Activated CD4-positive, alpha-beta T cell treated with anti-CD3 and anti-CD28 coated beads, Interleukin-2, amount 10 ng/mL, durations not matched to agents 7 days and 5 days (primary cell): Measurements from ENCODE around the gene DBN1. TPM values are rescaled to one million over a fixed set of nuclear protein-coding genes. Genes with fewer than 3 reads are reported as not detected.
A peak's percentile ranks its signal among the peaks of the same experiment; 100 is the strongest.

Experiments used
- CTCF ChIA-PET: fragments of 350-600 bp; sonication (Branson Sonifier 250); formaldehyde crosslinking; loops from one replicate; lab custom pipeline; 2021; ENCODE audit warnings: antibody characterized with exemption; lab: Charles Lee
- POLR2A ChIA-PET: fragments of 350-600 bp; sonication (Branson Sonifier 250); formaldehyde crosslinking; loops from one replicate; lab custom pipeline; 2021; ENCODE audit warnings: antibody characterized with exemption; lab: Charles Lee
- DNase-seq: peaks from one replicate; pipeline ENCODE4 v3.0.0-alpha.2; 2020
- H3K27ac Mint-ChIP-seq: one replicate; pipeline ENCODE4 v1.8.0; 2021; ENCODE audit warnings: mild to moderate bottlenecking, moderate library complexity, mixed read lengths
- H3K27me3 Mint-ChIP-seq: one replicate; pipeline ENCODE4 v1.8.0; 2021; ENCODE audit warnings: mixed read lengths
- H3K36me3 Mint-ChIP-seq: one replicate; pipeline ENCODE4 v1.8.0; 2021; ENCODE audit warnings: low read depth, mixed read lengths
- H3K4me1 Mint-ChIP-seq: one replicate; pipeline ENCODE4 v1.8.0; 2021; ENCODE audit warnings: mixed read lengths
- H3K4me3 Mint-ChIP-seq: one replicate; pipeline ENCODE4 v1.8.0; 2021; ENCODE audit warnings: mild to moderate bottlenecking, moderate library complexity, mixed read lengths
- H3K9me3 Mint-ChIP-seq: one replicate; pipeline ENCODE4 v1.8.0; 2021; ENCODE audit warnings: mixed read lengths
- total RNA-seq, 2 experiments: library from RNA; stranded (reverse); gene quantifications; one replicate each; pipeline ENCODE4 v1.2.3, GENCODE V29; 2021

The DBN1 gene
- total RNA-seq, 2 experiments from 2014 or later, result 4.2 to 4.8 TPM

DNA sequence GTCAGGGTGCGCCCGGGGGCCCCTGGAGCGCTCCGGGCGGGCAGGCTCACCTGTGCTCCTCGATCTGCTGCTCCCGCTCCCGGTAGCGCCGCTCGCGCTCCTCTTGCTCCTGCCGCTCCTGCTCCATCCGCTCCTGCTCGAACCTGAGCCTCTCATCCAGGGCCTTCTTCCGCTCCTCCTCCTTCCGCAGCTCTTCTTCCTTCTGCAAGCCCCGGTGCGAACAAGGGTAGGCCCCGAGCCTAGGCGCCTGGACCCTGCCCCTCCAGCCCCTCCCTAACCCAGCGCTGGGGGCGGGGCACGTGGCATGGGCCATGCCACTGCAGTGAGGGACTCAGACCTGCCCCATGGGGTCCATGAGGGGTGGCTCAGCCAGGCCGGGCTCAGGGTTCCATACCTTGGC lies 6.6 kb downstream of the DBN1 start:
- Mint-ChIP-seq H3K4me3 (no peak overlapping the region), H3K9me3 (no peaks in the 10 kb centered on the region), H3K27me3 (no peaks in the 10 kb centered on the region), H3K27ac (no peak overlapping the region), H3K36me3 (no peaks in the 10 kb centered on the region), H3K4me1 (peaks cover 14% of the 10 kb centered on the region)
- no peak for DNase-seq
- ChIA-PET CTCF (interaction anchor here (1.2 to 46.8 kb wide), 2 partner anchors 11 to 58 kb away, joined by 3 to 1643 read pairs; partner anchors contain the start of genes F12, GRK6, PFN3 and SLC34A1), POLR2A (interaction anchor here (0.7 kb wide), 1 partner anchor 14 kb away, joined by 3 read pairs; no protein-coding TSS in a partner anchor)

DNA sequence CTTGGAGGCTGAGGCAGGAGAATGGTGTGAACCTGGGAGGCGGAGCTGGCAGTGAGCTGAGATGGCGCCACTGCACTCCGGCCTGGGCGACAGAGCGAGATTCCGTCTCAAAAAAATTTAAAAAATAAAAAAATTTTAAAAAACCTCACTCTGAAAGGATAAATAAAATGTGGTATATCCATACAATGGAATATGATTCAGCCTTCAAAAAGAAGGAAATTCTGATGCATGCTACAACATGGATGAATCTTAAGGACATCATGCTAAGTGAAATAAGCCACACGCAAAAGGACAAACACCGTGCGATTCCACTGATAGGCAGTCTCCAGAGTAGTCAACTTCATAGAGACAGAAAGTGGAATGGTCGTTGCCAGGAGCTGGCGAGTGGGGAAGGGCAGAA lies 8.4 kb downstream of the DBN1 start:
- CTCF ChIA-PET, result interaction anchor here (1.1 to 46.8 kb wide), 5 partner anchors 8 to 156 kb away, joined by 4 to 1643 read pairs (median 5); partner anchors contain the start of genes F12, GRK6, PFN3 and SLC34A1
- no peak overlapping the region for H3K4me3 Mint-ChIP-seq
- no peak overlapping the region for H3K27ac Mint-ChIP-seq
- no peaks in the 10 kb centered on the region for H3K27me3 Mint-ChIP-seq
- no peak for DNase-seq
- POLR2A ChIA-PET, result no interaction called here
- no peaks in the 10 kb centered on the region for H3K9me3 Mint-ChIP-seq
- H3K36me3 Mint-ChIP-seq, result no peaks in the 10 kb centered on the region
- H3K4me1 Mint-ChIP-seq, result peaks cover 17% of the 10 kb centered on the region

DNA sequence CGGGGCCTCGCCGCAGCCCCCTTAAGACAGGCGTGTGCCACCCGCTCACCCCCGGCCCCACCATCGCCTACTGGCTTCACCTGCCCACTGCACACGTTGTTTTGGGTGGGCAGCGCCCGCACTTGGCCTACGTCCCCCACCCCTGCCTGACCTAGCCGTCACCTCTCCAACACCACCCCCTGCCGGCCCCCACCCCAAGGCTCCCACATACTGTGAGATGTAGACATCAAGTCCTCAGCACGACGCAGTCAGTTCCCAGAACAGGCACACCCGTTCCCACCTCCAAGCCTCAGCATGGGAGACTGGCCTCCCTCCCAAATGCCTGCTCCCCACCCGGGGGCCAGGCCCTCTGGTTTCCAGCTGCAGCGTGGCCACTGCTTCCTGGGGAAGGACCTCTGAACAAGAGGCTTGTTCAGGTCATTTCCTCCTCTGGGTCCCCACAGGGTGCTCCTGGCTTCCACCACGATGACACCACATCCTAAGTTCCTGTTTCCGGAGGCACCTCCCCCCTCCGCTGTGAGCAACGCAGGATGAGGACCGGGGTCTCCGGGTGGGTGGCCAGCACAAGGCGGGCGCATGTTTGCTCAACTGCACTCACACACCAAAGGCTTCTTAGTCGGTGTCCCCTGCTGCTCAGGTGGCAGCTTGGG lies 11.3 kb downstream of the DBN1 start:
- ChIA-PET CTCF (interaction anchor here (0.5 to 46.8 kb wide), 5 partner anchors 10 to 993 kb away, joined by 3 to 1643 read pairs (median 3); partner anchors contain the start of genes F12, GRK6, PFN3 and SLC34A1), POLR2A (no interaction called here)
- Mint-ChIP-seq H3K27me3 (no peaks in the 10 kb centered on the region), H3K36me3 (no peaks in the 10 kb centered on the region), H3K4me3 (no peak overlapping the region), H3K9me3 (no peaks in the 10 kb centered on the region), H3K27ac (peak overlapping the region; percentile 90), H3K4me1 (peaks cover 20% of the 10 kb centered on the region)
- DNase-seq, result no peak

DNA sequence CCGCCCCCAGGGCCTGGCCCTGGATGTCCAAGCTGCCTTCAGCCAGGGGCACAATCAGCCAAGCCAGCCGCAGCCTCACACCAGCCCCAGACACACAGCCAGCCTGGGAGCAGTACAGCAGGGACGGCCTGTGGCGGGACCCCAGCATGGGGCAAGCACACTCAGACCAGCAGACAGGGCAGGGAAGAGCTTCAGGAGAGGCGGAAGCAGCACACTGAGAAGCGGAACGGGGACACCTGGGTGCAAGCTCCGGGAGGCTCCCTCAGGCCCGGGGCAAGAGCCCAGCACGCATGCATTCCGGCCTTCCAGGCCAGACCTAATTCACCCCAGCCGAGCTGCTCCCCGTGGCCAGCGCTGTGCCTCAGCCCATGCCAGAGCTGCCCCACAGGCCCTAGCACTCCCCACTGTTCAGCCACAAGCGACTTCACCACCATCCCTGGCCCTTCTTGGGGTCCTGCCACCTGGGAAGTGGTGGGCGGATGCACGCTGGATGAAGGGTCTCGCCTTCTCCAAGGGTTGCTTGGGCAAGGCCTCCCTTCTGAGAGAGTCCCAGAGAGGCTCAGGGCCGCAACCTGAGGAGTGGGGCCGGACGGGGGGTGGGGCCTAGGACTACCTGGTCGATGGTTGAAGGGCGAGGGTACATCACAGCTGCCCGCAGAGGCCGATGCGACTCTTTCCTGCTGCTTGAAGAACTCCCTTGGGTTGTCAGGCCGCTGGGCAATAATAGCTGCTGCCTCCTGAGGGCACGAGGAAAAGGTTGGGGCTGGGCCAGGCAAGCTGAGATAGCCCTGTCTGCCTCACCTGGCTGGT lies 13.4 kb downstream of the DBN1 start:
- DNase-seq, result no peak
- peaks cover 28% of the 10 kb centered on the region for H3K4me1 Mint-ChIP-seq
- ChIA-PET POLR2A (no interaction called here), CTCF (interaction anchor here (0.6 to 46.8 kb wide), 6 partner anchors 14 to 292 kb away, joined by 3 to 1643 read pairs (median 3); partner anchors contain the start of genes F12, GRK6, PDLIM7 and PFN3)
- H3K36me3 Mint-ChIP-seq, result no peaks in the 10 kb centered on the region
- no peak overlapping the region for H3K27ac Mint-ChIP-seq
- H3K9me3 Mint-ChIP-seq, result no peaks in the 10 kb centered on the region
- H3K4me3 Mint-ChIP-seq, result no peak overlapping the region
- H3K27me3 Mint-ChIP-seq, result no peaks in the 10 kb centered on the region

DNA sequence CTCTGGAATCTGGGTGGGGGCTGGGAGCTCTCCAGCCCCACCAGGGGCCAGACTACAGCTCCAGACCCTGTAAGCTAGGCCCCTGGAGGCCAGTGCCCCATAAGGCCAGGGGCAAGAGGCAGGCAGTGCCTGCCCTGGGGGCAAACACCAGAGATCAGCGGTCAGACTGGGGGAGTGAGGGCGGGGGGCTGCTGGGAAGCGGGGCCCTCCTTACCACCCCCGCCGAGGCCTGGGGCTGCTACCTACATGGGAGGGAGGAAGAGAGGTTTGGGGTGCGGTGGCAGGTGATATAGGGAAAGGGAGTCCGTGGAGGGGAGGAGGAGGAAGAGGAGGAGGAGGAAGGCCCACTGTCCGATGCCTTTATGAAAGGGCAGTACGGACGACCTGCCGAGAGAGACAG lies 14.1 kb downstream of the DBN1 start:
- Mint-ChIP-seq H3K4me1 (peaks cover 28% of the 10 kb centered on the region), H3K4me3 (no peak overlapping the region), H3K27ac (no peak overlapping the region), H3K9me3 (no peaks in the 10 kb centered on the region), H3K36me3 (no peaks in the 10 kb centered on the region), H3K27me3 (no peaks in the 10 kb centered on the region)
- ChIA-PET POLR2A (no interaction called here), CTCF (interaction anchor here (1.1 to 46.8 kb wide), 4 partner anchors 11 to 51 kb away, joined by 3 to 1643 read pairs (median 34); partner anchors contain the start of genes F12, GRK6, PFN3 and SLC34A1)
- DNase-seq, result no peak

DNA sequence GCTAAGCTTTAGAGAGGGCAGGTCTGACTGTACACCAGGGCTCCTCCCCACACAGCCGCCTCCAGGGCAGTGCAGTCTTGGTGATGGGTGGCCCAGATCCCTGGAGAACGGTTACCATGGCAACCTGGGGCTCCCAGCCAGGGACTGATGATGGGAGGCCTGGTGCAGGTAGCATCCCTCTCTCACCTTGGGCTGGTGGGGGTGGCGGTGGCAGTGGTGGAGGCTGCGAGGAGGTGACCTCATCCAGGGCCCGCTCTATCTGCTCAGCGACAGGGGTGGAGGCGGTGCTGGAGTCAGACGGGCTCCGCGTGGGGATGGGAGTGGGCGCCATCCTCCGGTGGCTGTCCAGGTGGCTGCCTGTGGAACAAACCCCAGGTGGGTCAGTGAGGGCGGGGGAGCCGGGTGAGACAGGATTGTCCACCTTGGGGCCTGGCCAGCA lies 14.5 kb downstream of the DBN1 start:
- POLR2A ChIA-PET, result interaction anchor here (0.7 kb wide), 1 partner anchor 69 kb away, joined by 4 read pairs; no protein-coding TSS in a partner anchor
- Mint-ChIP-seq H3K9me3 (no peaks in the 10 kb centered on the region), H3K4me3 (no peak overlapping the region), H3K27ac (no peak overlapping the region), H3K4me1 (peaks cover 29% of the 10 kb centered on the region), H3K36me3 (no peaks in the 10 kb centered on the region), H3K27me3 (peaks cover 1% of the 10 kb centered on the region)
- CTCF ChIA-PET, result interaction anchor here (1.9 to 46.8 kb wide), 4 partner anchors 11 to 50 kb away, joined by 4 to 1643 read pairs (median 38); partner anchors contain the start of genes F12, GRK6, PFN3 and PRR7
- DNase-seq, result no peak

DNA sequence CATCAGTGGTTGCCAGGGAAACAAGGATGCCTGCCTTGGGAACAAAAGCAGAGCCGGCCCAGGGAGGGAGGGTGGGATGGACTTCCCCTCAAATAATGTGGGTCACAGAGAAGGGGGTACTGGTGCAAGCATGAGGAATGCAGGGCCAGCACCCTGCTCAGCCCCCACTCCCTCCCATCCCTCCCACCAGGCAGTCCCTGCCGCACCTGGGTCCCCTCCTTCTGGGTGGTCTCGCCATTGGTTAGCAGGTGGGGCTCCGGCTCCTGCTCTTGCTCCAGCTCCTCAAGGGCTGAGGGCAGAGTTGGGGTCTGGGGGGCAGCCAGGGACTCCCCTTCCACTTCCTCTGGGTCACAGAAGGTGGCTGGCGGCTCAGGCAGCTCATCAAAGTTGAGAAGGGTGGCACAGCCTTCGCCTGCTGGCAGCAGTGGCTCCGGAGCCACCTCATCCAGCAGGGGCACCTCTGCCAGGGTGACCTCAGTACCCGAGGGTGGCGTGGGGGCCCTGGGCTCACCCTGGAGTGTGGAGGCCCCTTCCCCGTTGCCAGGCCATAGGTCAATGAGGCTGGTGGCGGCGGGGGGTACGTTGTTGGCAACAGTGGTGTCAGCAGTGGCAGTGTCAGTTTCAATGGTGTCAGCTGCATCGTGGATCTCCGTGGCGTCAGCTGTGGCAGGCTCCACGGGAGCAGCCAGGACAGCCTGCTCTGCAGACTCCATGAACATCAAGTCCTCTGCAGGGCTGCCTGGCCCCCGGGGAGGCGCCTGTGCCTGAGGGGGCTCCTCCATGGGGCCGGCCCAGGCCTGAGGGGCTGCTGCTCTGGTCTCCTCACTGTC lies 15.4 kb downstream of the DBN1 start:
- no peak for DNase-seq
- ChIA-PET POLR2A (no interaction called here), CTCF (interaction anchor here (0.8 to 46.8 kb wide), 14 partner anchors 10 to 154 kb away, joined by 3 to 1643 read pairs (median 4); partner anchors contain the start of genes F12, GRK6, PFN3 and PRELID1)
- Mint-ChIP-seq H3K9me3 (no peaks in the 10 kb centered on the region), H3K27ac (no peak overlapping the region), H3K27me3 (peaks cover 10% of the 10 kb centered on the region), H3K4me3 (no peak overlapping the region), H3K36me3 (no peaks in the 10 kb centered on the region), H3K4me1 (peaks cover 37% of the 10 kb centered on the region)

DNA sequence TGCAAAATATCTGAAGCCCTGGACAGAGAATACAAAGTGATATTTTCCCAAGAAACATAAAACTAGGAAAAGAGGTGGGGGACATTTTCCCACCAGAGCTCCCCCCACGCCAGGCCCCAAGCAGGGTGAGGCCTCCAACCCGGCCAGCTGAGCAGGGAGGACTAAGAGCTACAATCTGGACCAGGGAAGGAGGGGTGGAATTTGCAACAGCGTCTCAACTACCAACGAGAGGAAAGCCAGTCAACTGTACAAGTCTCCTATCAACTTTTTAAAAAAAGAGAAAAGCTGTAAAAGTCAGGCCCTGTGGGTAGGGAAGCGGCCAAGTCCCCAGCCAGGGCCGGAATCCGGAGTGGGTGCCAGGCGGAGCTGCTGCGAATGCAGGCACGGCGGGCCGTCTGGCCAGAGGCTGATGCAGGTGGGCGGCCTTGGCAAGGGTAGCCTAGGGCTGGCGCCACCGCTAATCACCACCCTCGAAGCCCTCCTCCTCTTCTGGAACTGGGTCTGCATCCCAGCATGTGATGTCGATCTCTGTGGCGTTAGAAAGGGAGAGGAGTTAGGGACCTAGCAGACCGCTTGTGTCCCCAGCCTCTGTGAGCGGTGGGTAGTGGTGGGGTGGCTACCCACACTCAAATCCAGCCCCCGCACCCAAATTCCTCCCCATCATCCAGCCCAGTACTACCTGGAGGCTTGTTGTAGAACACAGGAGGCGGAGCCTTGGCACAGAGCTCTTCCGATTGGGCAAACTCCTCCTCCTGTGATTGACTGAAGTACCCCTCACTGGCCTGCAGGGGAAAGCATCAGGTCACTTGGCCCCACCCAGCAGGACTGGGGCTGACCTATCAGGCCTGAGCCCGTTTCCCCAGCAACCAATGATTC lies 16.2 kb downstream of the DBN1 start:
- Mint-ChIP-seq H3K4me3 (peak overlapping the region; percentile 51), H3K4me1 (peaks cover 35% of the 10 kb centered on the region), H3K27me3 (peaks cover 11% of the 10 kb centered on the region), H3K27ac (no peak overlapping the region), H3K9me3 (no peaks in the 10 kb centered on the region), H3K36me3 (no peaks in the 10 kb centered on the region)
- POLR2A ChIA-PET, result interaction anchor here (0.6 kb wide), 1 partner anchor 58 kb away, joined by 3 read pairs; no protein-coding TSS in a partner anchor
- CTCF ChIA-PET, result interaction anchor here (0.6 to 46.8 kb wide), 19 partner anchors 8 to 154 kb away, joined by 3 to 1643 read pairs (median 4); partner anchors contain the start of genes F12, GRK6, PFN3 and PRELID1
- DNase-seq, result peak; percentile 62

DNA sequence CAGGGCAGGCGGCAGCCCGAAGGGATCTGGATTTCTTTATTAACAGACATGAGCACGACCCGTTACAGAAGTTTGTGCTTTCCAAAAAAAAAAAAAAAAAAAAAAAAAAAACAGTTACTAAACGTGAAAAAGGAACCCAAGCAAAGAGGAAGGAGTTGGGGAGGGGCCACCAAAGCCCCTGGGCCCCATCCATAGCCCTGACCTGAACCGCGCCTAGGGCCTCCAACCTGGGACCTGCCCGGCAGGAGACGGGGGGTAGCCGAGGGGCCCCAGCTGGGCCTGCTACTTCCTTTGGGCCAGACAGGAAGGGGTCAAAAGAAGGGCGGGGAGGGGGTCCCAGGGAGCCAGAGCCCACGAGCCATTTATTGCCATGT lies 16.9 kb downstream of the DBN1 start:
- Mint-ChIP-seq H3K9me3 (no peaks in the 10 kb centered on the region), H3K4me3 (peak overlapping the region; percentile 74), H3K36me3 (no peaks in the 10 kb centered on the region), H3K27me3 (peaks cover 11% of the 10 kb centered on the region), H3K4me1 (peaks cover 31% of the 10 kb centered on the region), H3K27ac (peak overlapping the region; percentile 41)
- no peak for DNase-seq
- POLR2A ChIA-PET, result no interaction called here
- CTCF ChIA-PET, result interaction anchor here (0.6 to 46.8 kb wide), 12 partner anchors 8 to 153 kb away, joined by 3 to 1643 read pairs (median 7); partner anchors contain the start of genes F12, GRK6, PFN3 and PRELID1

DNA sequence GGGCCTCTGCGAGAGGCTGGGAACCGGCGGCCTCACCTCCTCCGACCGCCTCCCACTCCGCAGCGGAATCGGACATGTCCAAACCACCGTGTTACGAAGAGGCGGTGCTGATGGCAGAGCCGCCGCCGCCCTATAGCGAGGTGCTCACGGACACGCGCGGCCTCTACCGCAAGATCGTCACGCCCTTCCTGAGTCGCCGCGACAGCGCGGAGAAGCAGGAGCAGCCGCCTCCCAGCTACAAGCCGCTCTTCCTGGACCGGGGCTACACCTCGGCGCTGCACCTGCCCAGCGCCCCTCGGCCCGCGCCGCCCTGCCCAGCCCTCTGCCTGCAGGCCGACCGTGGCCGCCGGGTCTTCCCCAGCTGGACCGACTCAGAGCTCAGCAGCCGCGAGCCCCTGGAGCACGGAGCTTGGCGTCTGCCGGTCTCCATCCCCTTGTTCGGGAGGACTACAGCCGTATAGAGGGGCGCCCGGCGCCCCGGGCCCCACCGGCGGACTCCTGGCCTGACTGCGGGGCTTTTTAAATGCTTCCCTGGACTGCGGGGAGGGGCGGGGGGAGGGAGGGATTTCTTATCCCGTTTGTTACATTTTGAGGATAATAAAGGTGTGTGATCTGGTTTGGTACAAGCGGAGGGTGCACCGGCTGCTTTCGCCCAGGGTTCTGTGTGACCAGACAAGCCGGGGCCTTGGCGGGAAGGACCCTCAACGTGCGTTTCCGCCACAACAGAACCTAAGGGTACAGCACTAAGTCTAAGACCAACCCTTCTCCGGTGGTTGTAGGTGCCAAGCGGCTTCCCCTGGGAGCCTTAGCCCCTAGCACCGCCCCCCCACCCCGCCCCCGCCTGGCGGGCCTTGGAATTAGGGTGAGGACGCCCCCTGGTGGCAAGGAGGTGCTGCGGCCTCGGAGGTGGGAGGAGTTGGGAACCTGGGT lies 17.5 kb downstream of the DBN1 start:
- POLR2A ChIA-PET, result interaction anchor here (1.2 kb wide), 1 partner anchor 67 kb away, joined by 4 read pairs; no protein-coding TSS in a partner anchor
- peaks cover 28% of the 10 kb centered on the region for H3K4me1 Mint-ChIP-seq
- H3K27me3 Mint-ChIP-seq, result peaks cover 11% of the 10 kb centered on the region
- H3K36me3 Mint-ChIP-seq, result no peaks in the 10 kb centered on the region
- no peaks in the 10 kb centered on the region for H3K9me3 Mint-ChIP-seq
- peak overlapping the region; percentile 74 for H3K4me3 Mint-ChIP-seq
- DNase-seq, result peak; percentile 95
- H3K27ac Mint-ChIP-seq, result peak overlapping the region; percentile 82
- CTCF ChIA-PET, result interaction anchor here (0.6 to 46.8 kb wide), 34 partner anchors 7 to 348 kb away, joined by 3 to 1643 read pairs (median 5); partner anchors contain the start of genes DDX41, F12, GRK6 and PDLIM7
